Astrocyte of the cerebellum (primary cell): Measurements from ENCODE around the gene DLD.
"Not testable (repeated sequence)": the region's sequence is repeated elsewhere in the genome, so short reads cannot be mapped to it uniquely, and the experiment has no call there.

Experiments used
- DNase-seq: peaks from one replicate; pipeline ENCODE4 v3.0.0-alpha.2; 2011; ENCODE audit warnings: low read depth
- H3K4me3 ChIP-seq: 2 replicates; pipeline ENCODE4 v1.5.1; 2011; ENCODE audit warnings: mild to moderate bottlenecking, low read depth, low read length, moderate library complexity
- in situ Hi-C: cut with HindIII; loops from 2 replicates; pipeline ENCODE4 v1.10.0; 2017; ENCODE audit warnings: low sequenced_read_pairs
- TF ChIP-seq, protein P1 (sequence below): IDR thresholded peaks from 2 replicates; pipeline ENCODE4 v1.5.1; 2012; ENCODE audit warnings: low read length, low read depth, moderate library complexity, mild to moderate bottlenecking; ENCODE audit errors: missing control alignments

DLD gene, protein sequence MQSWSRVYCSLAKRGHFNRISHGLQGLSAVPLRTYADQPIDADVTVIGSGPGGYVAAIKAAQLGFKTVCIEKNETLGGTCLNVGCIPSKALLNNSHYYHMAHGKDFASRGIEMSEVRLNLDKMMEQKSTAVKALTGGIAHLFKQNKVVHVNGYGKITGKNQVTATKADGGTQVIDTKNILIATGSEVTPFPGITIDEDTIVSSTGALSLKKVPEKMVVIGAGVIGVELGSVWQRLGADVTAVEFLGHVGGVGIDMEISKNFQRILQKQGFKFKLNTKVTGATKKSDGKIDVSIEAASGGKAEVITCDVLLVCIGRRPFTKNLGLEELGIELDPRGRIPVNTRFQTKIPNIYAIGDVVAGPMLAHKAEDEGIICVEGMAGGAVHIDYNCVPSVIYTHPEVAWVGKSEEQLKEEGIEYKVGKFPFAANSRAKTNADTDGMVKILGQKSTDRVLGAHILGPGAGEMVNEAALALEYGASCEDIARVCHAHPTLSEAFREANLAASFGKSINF

DNA sequence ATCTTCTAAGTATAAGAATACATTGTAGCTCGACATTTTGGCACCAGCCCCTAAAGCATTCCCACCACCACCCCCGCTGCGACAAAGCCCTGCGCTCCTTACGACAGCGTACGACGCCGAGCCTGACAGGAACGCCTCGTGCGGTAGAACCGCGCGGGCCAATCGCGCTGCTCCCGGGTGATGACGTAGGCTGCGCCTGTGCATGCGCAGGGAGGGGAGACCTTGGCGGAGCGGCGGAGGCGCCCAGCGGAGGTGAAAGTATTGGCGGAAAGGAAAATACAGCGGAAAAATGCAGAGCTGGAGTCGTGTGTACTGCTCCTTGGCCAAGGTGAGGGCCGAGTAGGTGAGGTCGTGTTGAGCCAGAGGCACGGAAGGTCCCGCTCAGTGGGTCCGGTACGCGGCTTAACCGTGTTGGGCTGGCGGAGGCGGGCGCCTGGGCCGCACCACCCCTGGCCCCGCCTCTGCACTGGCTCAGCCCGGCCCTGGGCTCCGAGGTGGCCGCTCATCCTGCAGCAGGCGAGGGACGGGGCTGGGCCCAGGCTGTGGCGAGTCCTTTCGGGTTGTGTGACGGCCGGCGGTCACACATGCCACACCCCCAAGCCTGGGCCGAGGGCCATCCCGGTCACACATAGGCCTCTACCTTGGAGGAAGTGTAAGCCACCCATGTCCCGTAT lies at the start of gene DLD:
DLD (plus strand) TSS at position 222 of the 674 bp plus-strand sequence; CDS start at position 290, 68 bp downstream.
- peak within 1 kb of the TSS; percentile 82 for H3K4me3 ChIP-seq
- in situ Hi-C loops, result no loop called here
- DNase-seq, result peak; percentile 72
- TF ChIP-seq, protein P1, sequence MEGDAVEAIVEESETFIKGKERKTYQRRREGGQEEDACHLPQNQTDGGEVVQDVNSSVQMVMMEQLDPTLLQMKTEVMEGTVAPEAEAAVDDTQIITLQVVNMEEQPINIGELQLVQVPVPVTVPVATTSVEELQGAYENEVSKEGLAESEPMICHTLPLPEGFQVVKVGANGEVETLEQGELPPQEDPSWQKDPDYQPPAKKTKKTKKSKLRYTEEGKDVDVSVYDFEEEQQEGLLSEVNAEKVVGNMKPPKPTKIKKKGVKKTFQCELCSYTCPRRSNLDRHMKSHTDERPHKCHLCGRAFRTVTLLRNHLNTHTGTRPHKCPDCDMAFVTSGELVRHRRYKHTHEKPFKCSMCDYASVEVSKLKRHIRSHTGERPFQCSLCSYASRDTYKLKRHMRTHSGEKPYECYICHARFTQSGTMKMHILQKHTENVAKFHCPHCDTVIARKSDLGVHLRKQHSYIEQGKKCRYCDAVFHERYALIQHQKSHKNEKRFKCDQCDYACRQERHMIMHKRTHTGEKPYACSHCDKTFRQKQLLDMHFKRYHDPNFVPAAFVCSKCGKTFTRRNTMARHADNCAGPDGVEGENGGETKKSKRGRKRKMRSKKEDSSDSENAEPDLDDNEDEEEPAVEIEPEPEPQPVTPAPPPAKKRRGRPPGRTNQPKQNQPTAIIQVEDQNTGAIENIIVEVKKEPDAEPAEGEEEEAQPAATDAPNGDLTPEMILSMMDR, result no peak

DNA sequence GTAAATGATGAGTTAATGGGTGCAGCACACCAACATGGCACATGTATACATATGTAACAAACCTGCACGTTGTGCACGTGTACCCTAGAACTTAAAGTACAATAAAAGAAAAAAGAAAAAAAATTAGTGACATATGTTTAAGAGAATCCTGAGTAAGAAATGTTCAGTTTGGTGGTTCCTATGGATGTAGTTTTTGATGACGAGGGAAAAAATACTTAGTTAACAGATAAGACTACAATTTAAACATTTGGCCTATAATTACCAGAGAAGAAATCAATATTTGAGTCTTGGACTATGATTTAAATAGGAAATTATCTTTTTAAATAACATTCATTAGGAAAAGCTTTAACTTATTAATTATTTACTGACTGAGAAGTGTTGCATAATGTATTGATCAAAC lies 48.8 kb upstream of the DLD start:
- TF ChIP-seq, protein P1, result no peak
- H3K4me3 ChIP-seq, result no peak overlapping the region
- DNase-seq, result no peak
- in situ Hi-C loops, result no loop called here

DNA sequence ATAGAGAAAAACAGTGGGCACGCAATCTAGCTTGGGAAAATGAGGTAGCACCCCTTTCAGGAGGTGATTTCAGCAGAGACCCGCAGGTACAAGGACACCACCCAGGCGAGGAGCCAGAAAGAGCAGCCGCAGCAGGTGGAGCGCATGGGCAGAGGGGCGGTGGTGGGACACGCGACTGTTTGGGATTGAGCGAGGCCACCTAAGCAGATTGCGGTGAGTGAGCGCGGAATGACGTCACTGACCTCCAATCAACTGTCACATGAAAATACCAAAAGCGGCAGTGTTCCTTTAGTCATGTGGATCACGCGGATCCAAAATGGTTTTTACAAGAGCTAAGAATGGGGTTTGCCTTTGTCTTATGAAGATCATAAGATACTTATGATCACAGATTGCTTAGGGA lies 47.8 kb upstream of the DLD start:
- in situ Hi-C loops, result no loop called here
- no peak overlapping the region for H3K4me3 ChIP-seq
- DNase-seq, result no peak
- TF ChIP-seq, protein P1, result no peak

DNA sequence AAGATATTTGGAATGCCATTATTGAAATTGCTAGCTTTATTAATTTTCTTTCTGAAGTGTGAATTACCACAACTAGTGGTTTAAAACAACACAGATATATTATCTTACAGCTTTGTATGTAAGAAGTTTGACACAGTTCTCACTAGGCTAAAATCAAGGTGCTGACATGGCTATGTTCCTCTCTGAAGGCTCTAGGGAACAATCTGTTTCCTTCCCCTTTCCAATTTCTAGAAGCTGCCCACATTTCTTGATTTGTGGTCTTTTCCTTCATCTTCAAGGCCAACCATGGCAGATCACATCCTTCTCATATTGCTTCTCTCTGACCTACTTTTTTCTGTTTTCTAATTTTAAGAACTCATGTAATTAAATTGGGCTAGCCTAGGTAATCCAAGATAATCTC lies 44.7 kb upstream of the DLD start:
- in situ Hi-C loops, result no loop called here
- no peak overlapping the region for H3K4me3 ChIP-seq
- no peak for DNase-seq
- TF ChIP-seq, protein P1, result no peak

DNA sequence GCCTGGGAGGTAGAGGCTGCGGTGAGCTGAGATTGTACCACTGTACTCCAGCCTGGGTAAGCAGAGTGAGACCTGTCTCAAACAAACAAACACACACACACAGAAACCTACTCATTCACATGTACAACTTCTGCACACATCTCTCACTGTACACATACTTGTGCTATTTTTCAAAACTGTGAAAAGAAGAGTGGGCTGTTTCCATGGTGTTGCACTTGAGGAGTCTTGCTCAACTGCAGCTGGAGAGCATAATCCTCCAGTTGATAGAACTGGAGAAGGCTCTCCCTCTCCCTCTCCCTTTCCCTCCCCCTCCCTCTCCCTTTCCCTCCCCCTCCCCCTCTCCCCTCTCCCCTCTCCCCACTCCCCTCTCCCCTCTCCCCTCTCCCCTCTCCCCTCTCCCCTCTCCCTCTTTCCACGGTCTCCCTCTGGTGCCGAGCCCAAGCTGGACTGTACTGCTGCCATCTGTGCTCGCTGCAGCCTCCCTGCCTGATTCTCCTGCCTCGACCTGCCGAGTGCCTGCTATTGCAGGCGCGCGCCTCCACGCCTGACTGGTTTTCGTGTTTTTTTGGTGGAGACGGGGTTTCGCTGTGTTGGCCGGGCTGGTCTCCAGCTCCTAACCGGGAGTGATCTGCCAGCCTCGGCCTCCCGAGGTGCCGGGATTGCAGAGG lies 43.7 kb upstream of the DLD start:
- TF ChIP-seq, protein P1, result no peak
- H3K4me3 ChIP-seq, result no peak overlapping the region
- in situ Hi-C loops, result no loop called here
- no peak for DNase-seq

DNA sequence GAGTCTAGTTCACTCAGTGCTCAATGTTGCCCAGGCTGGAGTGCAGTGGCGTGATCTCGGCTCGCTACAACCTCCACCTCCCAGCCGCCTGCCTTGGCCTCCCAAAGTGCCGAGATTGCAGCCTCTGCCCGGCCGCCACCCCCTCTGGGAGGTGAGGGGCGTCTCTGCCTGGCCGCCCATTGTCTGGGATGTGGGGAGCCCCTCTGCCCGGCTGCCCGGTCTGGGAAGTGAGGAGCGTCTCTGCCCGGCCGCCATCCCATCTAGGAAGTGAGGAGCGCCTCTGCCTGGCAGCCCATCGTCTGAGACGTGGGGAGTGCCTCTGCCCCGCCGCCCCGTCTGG lies 43.2 kb upstream of the DLD start:
- H3K4me3 ChIP-seq, in situ Hi-C loops, DNase-seq: not testable (repeated sequence)

DNA sequence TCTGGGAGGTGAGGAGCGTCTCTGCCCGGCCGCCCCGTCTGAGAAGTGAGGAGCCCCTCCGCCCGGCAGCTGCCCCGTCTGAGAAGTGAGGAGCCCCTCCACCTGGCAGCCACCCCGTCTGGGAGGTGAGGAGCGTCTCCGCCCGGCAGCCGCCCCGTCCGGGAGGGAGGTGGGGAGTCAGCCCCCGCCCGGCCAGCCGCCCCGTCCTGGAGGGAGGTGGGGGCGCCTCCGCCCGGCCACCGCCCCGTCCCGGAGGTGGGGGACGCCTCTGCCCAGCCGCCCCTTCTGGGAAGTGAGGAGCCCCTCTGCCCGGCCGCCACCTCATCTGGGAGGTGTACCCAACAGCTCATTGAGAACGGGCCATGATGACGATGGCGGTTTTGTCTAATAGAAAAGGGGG lies 42.8 kb upstream of the DLD start:
- DNase-seq, H3K4me3 ChIP-seq, in situ Hi-C loops: not testable (repeated sequence)
